Panc1 (cell line): ENCODE data around the gene NUDT3. TPM values are rescaled to one million over a fixed set of nuclear protein-coding genes. Genes with fewer than 3 reads are reported as not detected.

Experiments
- ATAC-seq: fragments of 200-7000 bp; cut with Tn5 transposase; 2 replicates; pipeline ENCODE4 v1.9.1; 2020; ENCODE audit warnings: mild to moderate bottlenecking, moderate library complexity
- BruUV-seq: library from RNA; stranded (reverse); fragments of 400-500 nt; replicated peaks from 2 replicates; lab custom pipeline; 2021; lab: Mats Ljungman, UMichigan
- CTCF ChIA-PET: fragments of 300-600 bp; sonication (Branson Sonifier 250); formaldehyde crosslinking; loops from one replicate; lab custom pipeline; 2022; ENCODE audit warnings: antibody characterized with exemption; lab: Charles Lee
- POLR2A ChIA-PET: fragments of 300-600 bp; sonication (Branson Sonifier 250); formaldehyde crosslinking; loops from one replicate; lab custom pipeline; 2022; ENCODE audit warnings: antibody characterized with exemption; lab: Charles Lee
- DNase-seq: peaks from one replicate; pipeline ENCODE4 v3.0.0-alpha.2; 2010; ENCODE audit warnings: low read depth, low spot score
- H3K27ac ChIP-seq: 2 replicates; pipeline ENCODE4 v1.5.1; 2011; ENCODE audit warnings: mild to moderate bottlenecking, low read length, inconsistent platforms
- H3K27me3 ChIP-seq: fragments of 200-500 bp; sonication (Bioruptor generic); 2 replicates; pipeline ENCODE4 v1.6.0; 2014; ENCODE audit warnings: low read length, inconsistent platforms; ENCODE audit not compliant: control insufficient read depth, insufficient read depth
- H3K36me3 ChIP-seq: fragments of 200-500 bp; sonication (Bioruptor generic); 2 replicates; pipeline ENCODE4 v1.5.1; 2014; ENCODE audit warnings: inconsistent platforms, mild to moderate bottlenecking, low read length, moderate library complexity; ENCODE audit not compliant: control insufficient read depth, insufficient read depth
- H3K4me1 ChIP-seq: 2 replicates; pipeline ENCODE4 v1.5.1; 2011; ENCODE audit warnings: inconsistent platforms, mild to moderate bottlenecking, low read length, moderate library complexity; ENCODE audit not compliant: control insufficient read depth, insufficient read depth
- H3K4me3 ChIP-seq, 2 experiments: 2 replicates each; pipeline ENCODE4 v1.5.1; 2011 to 2012; ENCODE audit warnings: low read depth in 2 of 2, low read length in 2 of 2, mild to moderate bottlenecking in 2 of 2, inconsistent platforms in 1 of 2, moderate library complexity in 1 of 2
- H3K9me3 ChIP-seq: fragments of 200-500 bp; sonication (Bioruptor generic); 2 replicates; pipeline ENCODE4 v1.5.1; 2014; ENCODE audit warnings: low read depth, mild to moderate bottlenecking, inconsistent platforms, low read length, moderate library complexity; ENCODE audit not compliant: control insufficient read depth, insufficient read depth
- CTCF ChIP-seq: fragments of 450-650 bp; IDR thresholded peaks from 2 replicates; pipeline ENCODE4 v1.5.1; 2017; ENCODE audit warnings: mild to moderate bottlenecking
- POLR2AphosphoS5 ChIP-seq: IDR thresholded peaks from 2 replicates; pipeline ENCODE4 v1.6.1; 2012; ENCODE audit warnings: mild to moderate bottlenecking, low read depth, low read length, moderate library complexity
- REST ChIP-seq, 2 experiments: IDR thresholded peaks; 2 replicates each; pipeline ENCODE4 v1.6.1; 2011 to 2012; ENCODE audit warnings: low read depth in 2 of 2, control low read depth in 1 of 2, low read length in 1 of 2, mild to moderate bottlenecking in 1 of 2, moderate library complexity in 1 of 2; ENCODE audit not compliant: insufficient read depth in 1 of 2
- SIN3A ChIP-seq: IDR thresholded peaks from 2 replicates; pipeline ENCODE4 v1.6.1; 2012; ENCODE audit warnings: low read depth, mild to moderate bottlenecking, low read length, moderate library complexity, borderline replicate concordance; ENCODE audit not compliant: insufficient read depth
- TCF7L2 ChIP-seq: IDR thresholded peaks from 2 replicates; pipeline ENCODE4 v1.6.1; 2011; ENCODE audit warnings: mild to moderate bottlenecking, low read depth, low read length, inconsistent platforms
- in situ Hi-C: cut with HindIII; loops from 2 replicates; pipeline ENCODE4 v1.10.0; 2016; ENCODE audit warnings: low sequenced_read_pairs, low pct_unique_long_range_greater_than_20kb
- intact Hi-C: fragments of 100-400 bp; cut with micrococcal nuclease; formaldehyde crosslinking; loops from one replicate; pipeline ENCODE4 v1.10.0; 2022; ENCODE audit not compliant: unreplicated experiment
- total RNA-seq: library from RNA; stranded (reverse); gene quantifications from one replicate; pipeline ENCODE4 v1.2.1, GENCODE V29; 2021; ENCODE audit not compliant: unreplicated experiment

Gene NUDT3
- total RNA-seq, 1 experiment from 2014 or later, result 25.9 TPM

- Histone ChIP-seq H3K27ac (no peak overlapping the region), H3K4me3 (no peak overlapping the region), H3K9me3 (no peaks in the 10 kb centered on the region), H3K27me3 (no peaks in the 10 kb centered on the region), H3K4me1 (no peaks in the 10 kb centered on the region), H3K36me3 (no peaks in the 10 kb centered on the region)
- ATAC-seq (no peak), DNase-seq (no peak)
- CTCF ChIA-PET, result no interaction called here
- intact Hi-C loops (no loop called here), in situ Hi-C loops (no loop called here)
- BruUV-seq, result no TSS peak
- TF ChIP-seq REST (IDR thresholded peaks at IDR 0.05; ENCODE audit: insufficient read depth in 1 of 2, low read depth in 2 of 2, low read length in 1 of 2) (no peak), TCF7L2 (no peak), CTCF (no peak), SIN3A (no peak), POLR2AphosphoS5 (no peak)
- POLR2A ChIA-PET, result no interaction called here
These were observed 77.2 kb downstream of the NUDT3 start for GRCh38 chr6:34315256-34315655.

- no TSS peak for BruUV-seq
These were observed 80.2 kb downstream of the NUDT3 start for GRCh38 chr6:34312259-34312658.

More at GRCh38 chr6:34312259-34312658, 80.2 kb downstream of the NUDT3 start:
- H3K4me1 ChIP-seq, result no peaks in the 10 kb centered on the region
- H3K27me3 ChIP-seq, result no peaks in the 10 kb centered on the region
- H3K9me3 ChIP-seq, result no peaks in the 10 kb centered on the region
- H3K4me3 ChIP-seq, result no peak overlapping the region
- H3K27ac ChIP-seq, result no peak overlapping the region
- CTCF ChIA-PET, result no interaction called here
- TF ChIP-seq CTCF (no peak), POLR2AphosphoS5 (no peak), SIN3A (no peak)
- no peaks in the 10 kb centered on the region for H3K36me3 ChIP-seq
- ATAC-seq (no peak), DNase-seq (no peak)
- intact Hi-C loops (no loop called here), in situ Hi-C loops (no loop called here)
- POLR2A ChIA-PET, result interaction anchor here (0.6 kb wide), 1 partner anchor 13 kb away, joined by 3 read pairs; no protein-coding TSS in a partner anchor
